Mucosa of descending colon (tissue), 3 donors: ENCODE measurements around the gene KIF5C. TPM values are rescaled to one million over a fixed set of nuclear protein-coding genes. Genes with fewer than 3 reads are reported as not detected.

Experiments used
- ATAC-seq: fragments of 200-7000 bp; cut with Tn5 transposase; one replicate; pipeline ENCODE4 v1.9.1; 2020; ENCODE audit warnings: mild to moderate bottlenecking, moderate library complexity
- DNase-seq, 3 donors: peaks; one replicate each; pipeline ENCODE4 v3.0.0-alpha.2; 2020
- H3K36me3 ChIP-seq: fragments of 200-600 bp; one replicate; pipeline ENCODE4 v1.8.0; 2021; ENCODE audit warnings: low read depth, mild to moderate bottlenecking
- H3K4me1 ChIP-seq: fragments of 200-600 bp; one replicate; pipeline ENCODE4 v1.8.0; 2021; ENCODE audit warnings: low read depth, mild to moderate bottlenecking
- H3K4me3 ChIP-seq: fragments of 200-600 bp; one replicate; pipeline ENCODE4 v1.8.0; 2021; ENCODE audit warnings: mild to moderate bottlenecking
- H3K9me3 ChIP-seq: fragments of 200-600 bp; one replicate; pipeline ENCODE4 v1.8.0; 2021; ENCODE audit warnings: mild to moderate bottlenecking
- CTCF ChIP-seq: fragments of 200-600 bp; IDR thresholded peaks from one replicate; pipeline ENCODE4 v1.8.0; 2022; ENCODE audit warnings: antibody characterized with exemption, mild to moderate bottlenecking
- intact Hi-C, 2 donors: fragments of 100-400 bp; cut with DNase I in 1 of 2; cut with micrococcal nuclease in 1 of 2; formaldehyde crosslinking; loops; one replicate each; pipeline versions ENCODE4 v1.11.0 to v1.11.1; 2022; cut with DNase I, micrococcal nuclease
- total RNA-seq, 3 donors: library from RNA; stranded (reverse); fragmentation: NEBNext Ultra II Directional in 2 of 3; extraction: Animal tissue kit (Norgen Biotek cat#: 25700) in 2 of 3; gene quantifications; one replicate each; pipeline versions ENCODE4 v1.2.1 to v1.2.4, GENCODE V29; 2021 to 2023
- donor health status: DM: no; HTN: no; CAD: no; lungs with moderate emphysema.
- donor health status: DM: no; HTN: no; CAD: no.
- donor health status: DM: no; HTN: yes; CAD: no.

KIF5C gene
- total RNA-seq, 3 donors from 2014 or later: 1.5 to 11.0 (median 2.5) TPM

GRCh38 chr2:148947299-148947698 lies 72.3 kb downstream of the KIF5C start:
- ATAC-seq (no peak), DNase-seq (no peak)
- Histone ChIP-seq H3K36me3 (no peaks in the 10 kb centered on the region), H3K9me3 (no peaks in the 10 kb centered on the region), H3K4me1 (no peaks in the 10 kb centered on the region), H3K4me3 (no peak overlapping the region)
- intact Hi-C loops: no loop called here
- no peak for TF ChIP-seq CTCF

GRCh38 chr2:148948868-148949267 lies 73.8 kb downstream of the KIF5C start:
- ATAC-seq (no peak), DNase-seq (no peak)
- H3K9me3 ChIP-seq: no peaks in the 10 kb centered on the region
- no peaks in the 10 kb centered on the region for H3K36me3 ChIP-seq
- no peaks in the 10 kb centered on the region for H3K4me1 ChIP-seq
- TF ChIP-seq CTCF: no peak
- intact Hi-C loops: no loop called here
- no peak overlapping the region for H3K4me3 ChIP-seq

GRCh38 chr2:148949348-148949747 lies 74.3 kb downstream of the KIF5C start:
- no peak for TF ChIP-seq CTCF
- DNase-seq (no peak), ATAC-seq (no peak)
- intact Hi-C loops: no loop called here
- Histone ChIP-seq H3K9me3 (no peaks in the 10 kb centered on the region), H3K36me3 (no peaks in the 10 kb centered on the region), H3K4me1 (no peaks in the 10 kb centered on the region), H3K4me3 (no peak overlapping the region)

GRCh38 chr2:148952621-148953020 lies 77.6 kb downstream of the KIF5C start:
- no peaks in the 10 kb centered on the region for H3K36me3 ChIP-seq
- H3K4me1 ChIP-seq: no peaks in the 10 kb centered on the region
- no peak overlapping the region for H3K4me3 ChIP-seq
- no peak for ATAC-seq
- no peaks in the 10 kb centered on the region for H3K9me3 ChIP-seq
- intact Hi-C loops: no loop called here
- DNase-seq: no peak
- TF ChIP-seq CTCF: no peak

- intact Hi-C loops: no loop called here
- no peak for TF ChIP-seq CTCF
- no peak for ATAC-seq
Measured at GRCh38 chr2:148953426-148953825, 78.4 kb downstream of the KIF5C start.

GRCh38 chr2:148954536-148954935 lies 79.5 kb downstream of the KIF5C start:
- intact Hi-C loops: no loop called here

More at GRCh38 chr2:148953426-148953825, 78.4 kb downstream of the KIF5C start:
- H3K4me3 ChIP-seq: no peak overlapping the region
- H3K4me1 ChIP-seq: no peaks in the 10 kb centered on the region
- H3K9me3 ChIP-seq: no peaks in the 10 kb centered on the region
- no peaks in the 10 kb centered on the region for H3K36me3 ChIP-seq
- no peak for DNase-seq

More at GRCh38 chr2:148954536-148954935, 79.5 kb downstream of the KIF5C start:
- no peaks in the 10 kb centered on the region for H3K9me3 ChIP-seq
- TF ChIP-seq CTCF: no peak
- H3K4me1 ChIP-seq: no peaks in the 10 kb centered on the region
- no peak overlapping the region for H3K4me3 ChIP-seq
- DNase-seq: no peak
- ATAC-seq: no peak
- no peaks in the 10 kb centered on the region for H3K36me3 ChIP-seq
